Smooth muscle cell (in vitro differentiated cells): ENCODE data around the gene P2RX6. TPM values are rescaled to one million over a fixed set of nuclear protein-coding genes. Genes with fewer than 3 reads are reported as not detected.
"Not testable (repeated sequence)": the region's sequence is repeated elsewhere in the genome, so short reads cannot be mapped to it uniquely, and the experiment has no call there.

Experiments
- DNase-seq: peaks from one replicate; lab custom pipeline; 2025; ENCODE audit not compliant: unreplicated experiment; lab: John Stamatoyannopoulos, UW
- H2AFZ ChIP-seq: fragments of 200-600 bp; sonication (generic); 2 replicates; pipeline ENCODE4 v1.6.0; 2016; ENCODE audit warnings: antibody characterized with exemption, low read depth, mild to moderate bottlenecking
- H3F3A ChIP-seq: fragments of 200-600 bp; sonication (generic); 2 replicates; pipeline ENCODE4 v1.6.0; 2017; ENCODE audit warnings: antibody characterized with exemption, low read depth
- H3K27ac ChIP-seq: fragments of 200-600 bp; sonication (generic); 2 replicates; pipeline ENCODE4 v1.5.1; 2016; ENCODE audit warnings: low read depth, mild to moderate bottlenecking
- H3K27me3 ChIP-seq: fragments of 200-600 bp; sonication (generic); 2 replicates; pipeline ENCODE4 v1.6.1; 2016; ENCODE audit warnings: low read depth, mild to moderate bottlenecking
- H3K36me3 ChIP-seq: fragments of 200-600 bp; sonication (generic); 2 replicates; pipeline ENCODE4 v1.5.1; 2016; ENCODE audit warnings: low read depth
- H3K4me1 ChIP-seq: fragments of 200-600 bp; sonication (generic); 2 replicates; pipeline ENCODE4 v1.5.1; 2016; ENCODE audit warnings: low read depth
- H3K4me2 ChIP-seq: fragments of 200-600 bp; sonication (generic); 2 replicates; pipeline ENCODE4 v1.6.0; 2016; ENCODE audit warnings: mild to moderate bottlenecking
- H3K4me3 ChIP-seq: fragments of 200-600 bp; sonication (generic); 2 replicates; pipeline ENCODE4 v1.5.1; 2016; ENCODE audit warnings: mild to moderate bottlenecking
- H3K79me2 ChIP-seq: fragments of 200-600 bp; sonication (generic); 2 replicates; pipeline ENCODE4 v1.6.0; 2016; ENCODE audit warnings: low read depth, mild to moderate bottlenecking
- H3K9ac ChIP-seq: fragments of 200-600 bp; sonication (generic); 2 replicates; pipeline ENCODE4 v1.6.0; 2016; ENCODE audit warnings: low read depth
- H3K9me3 ChIP-seq: fragments of 200-600 bp; sonication (generic); replicated peaks from 2 replicates; pipeline ENCODE4 v1.5.1; 2016; ENCODE audit warnings: low read depth
- H4K20me1 ChIP-seq: fragments of 200-600 bp; sonication (generic); 2 replicates; pipeline ENCODE4 v1.6.0; 2016; ENCODE audit warnings: low read depth
- WGBS: methylation state at CpG from one replicate; pipeline ENCODE4 v1.1.7; 2016; ENCODE audit warnings: low lambda C conversion rate; 5-methylcytosine and 5-hydroxymethylcytosine counted together
- polyA plus RNA-seq: library from polyadenylated mRNA; unstranded; fragments of >200 nt; fragmentation: Nextera tagmentation; extraction: Ambion mirVana; gene quantifications from 2 replicates; pipeline ENCODE4 v1.2.1, GENCODE V29; 2016
- total RNA-seq: library from RNA; depleted of rRNA; stranded (reverse); fragments of >200 nt; gene quantifications from 2 replicates; pipeline ENCODE4 v1.2.3, GENCODE V29; 2014
- TF ChIP-seq, protein P1 (sequence below): fragments of 200-600 bp; sonication (generic); IDR thresholded peaks from 2 replicates; pipeline ENCODE4 v1.5.1; 2017; ENCODE audit warnings: borderline replicate concordance, mild to moderate bottlenecking, antibody characterized with exemption; ENCODE audit not compliant: insufficient read depth, poor library complexity, severe bottlenecking

P2RX6 gene
- total and polyA plus RNA-seq, 2 experiments from 2014 or later = 0.13 to 1.2 TPM

DNA sequence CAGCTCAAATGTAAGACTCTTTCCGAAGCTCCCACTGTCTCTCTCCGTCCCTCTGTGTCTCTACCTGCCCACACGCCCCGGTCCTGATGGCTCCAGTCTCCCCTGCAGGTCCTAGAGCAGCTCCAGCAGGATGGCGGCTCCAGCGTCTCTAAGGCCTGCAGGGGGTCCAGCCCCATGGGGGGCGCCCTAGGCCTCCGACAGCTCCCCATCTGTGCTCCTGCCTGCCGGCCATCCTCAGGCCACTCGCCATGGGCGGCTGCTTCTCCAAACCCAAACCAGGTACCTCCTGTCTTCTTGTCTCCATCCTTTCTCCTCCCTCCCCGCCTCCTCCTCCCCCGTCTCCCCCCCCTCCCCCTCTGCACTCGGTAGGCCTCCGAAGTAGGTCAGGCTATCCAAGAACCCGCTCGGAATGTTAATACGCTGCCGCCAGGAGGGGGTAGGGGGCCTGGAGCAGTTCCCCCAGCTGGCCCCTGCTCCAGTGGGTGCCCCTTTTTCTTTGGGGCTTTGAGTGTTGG is 47.2 kb upstream of the P2RX6 start:
- H3K27ac ChIP-seq = no peak overlapping the region
- WGBS = 21% methylated on average over 17 of the region's 19 CpGs
- peaks cover 28% of the 10 kb centered on the region for H3K27me3 ChIP-seq
- no peak for DNase-seq
- no peaks in the 10 kb centered on the region for H3K79me2 ChIP-seq
- TF ChIP-seq, protein P1, sequence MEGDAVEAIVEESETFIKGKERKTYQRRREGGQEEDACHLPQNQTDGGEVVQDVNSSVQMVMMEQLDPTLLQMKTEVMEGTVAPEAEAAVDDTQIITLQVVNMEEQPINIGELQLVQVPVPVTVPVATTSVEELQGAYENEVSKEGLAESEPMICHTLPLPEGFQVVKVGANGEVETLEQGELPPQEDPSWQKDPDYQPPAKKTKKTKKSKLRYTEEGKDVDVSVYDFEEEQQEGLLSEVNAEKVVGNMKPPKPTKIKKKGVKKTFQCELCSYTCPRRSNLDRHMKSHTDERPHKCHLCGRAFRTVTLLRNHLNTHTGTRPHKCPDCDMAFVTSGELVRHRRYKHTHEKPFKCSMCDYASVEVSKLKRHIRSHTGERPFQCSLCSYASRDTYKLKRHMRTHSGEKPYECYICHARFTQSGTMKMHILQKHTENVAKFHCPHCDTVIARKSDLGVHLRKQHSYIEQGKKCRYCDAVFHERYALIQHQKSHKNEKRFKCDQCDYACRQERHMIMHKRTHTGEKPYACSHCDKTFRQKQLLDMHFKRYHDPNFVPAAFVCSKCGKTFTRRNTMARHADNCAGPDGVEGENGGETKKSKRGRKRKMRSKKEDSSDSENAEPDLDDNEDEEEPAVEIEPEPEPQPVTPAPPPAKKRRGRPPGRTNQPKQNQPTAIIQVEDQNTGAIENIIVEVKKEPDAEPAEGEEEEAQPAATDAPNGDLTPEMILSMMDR = no peak
- H3K9ac ChIP-seq = no peak overlapping the region
- H3F3A ChIP-seq = no peaks in the 10 kb centered on the region
- H3K4me3 ChIP-seq = no peak overlapping the region
- no peaks in the 10 kb centered on the region for H4K20me1 ChIP-seq
- peaks cover 22% of the 10 kb centered on the region for H3K4me1 ChIP-seq
- no peaks in the 10 kb centered on the region for H3K9me3 ChIP-seq
- no peak overlapping the region for H3K4me2 ChIP-seq
- no peaks in the 10 kb centered on the region for H3K36me3 ChIP-seq
- no peak overlapping the region for H2AFZ ChIP-seq

DNA sequence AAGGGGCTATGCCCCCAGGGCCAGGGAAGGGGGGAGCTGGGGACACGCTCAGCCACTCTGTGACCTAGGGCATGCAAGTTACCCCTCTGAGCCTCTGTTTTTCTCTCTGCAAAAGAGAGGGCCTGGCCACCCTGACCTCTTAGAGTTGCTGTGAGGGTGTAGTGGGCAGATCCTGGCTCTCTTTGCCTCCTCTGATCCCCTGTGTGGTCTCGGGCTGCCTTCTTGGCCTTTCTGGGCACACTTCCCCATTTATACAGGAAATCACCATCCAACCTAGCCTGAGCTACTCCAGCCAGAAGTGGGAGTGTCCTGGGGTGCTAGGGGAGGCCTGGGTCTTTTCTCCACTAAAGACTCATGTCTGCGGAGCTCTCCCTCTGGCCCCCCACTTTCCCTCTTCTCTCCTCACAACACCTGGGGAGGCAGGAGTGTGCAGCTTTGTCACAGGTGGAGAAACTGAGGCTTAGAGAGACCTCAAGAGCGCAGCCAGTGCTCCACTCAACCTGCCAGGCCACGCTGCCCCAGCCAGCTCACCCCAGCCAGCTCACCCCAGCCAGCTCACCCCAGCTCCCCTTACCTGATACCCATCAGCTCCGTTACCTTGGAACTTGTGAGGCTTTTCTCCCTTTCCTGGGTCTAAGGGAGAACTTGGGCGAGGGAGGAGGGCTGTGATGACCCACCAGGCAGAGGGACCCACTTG is 46.5 kb upstream of the P2RX6 start:
- H3K27me3 ChIP-seq = peaks cover 27% of the 10 kb centered on the region
- no peaks in the 10 kb centered on the region for H3F3A ChIP-seq
- no peaks in the 10 kb centered on the region for H3K9me3 ChIP-seq
- H3K79me2 ChIP-seq = no peaks in the 10 kb centered on the region
- no peak overlapping the region for H2AFZ ChIP-seq
- no peaks in the 10 kb centered on the region for H4K20me1 ChIP-seq
- 94% methylated on average over 7 of the region's 7 CpGs for WGBS
- H3K4me1 ChIP-seq = peaks cover 22% of the 10 kb centered on the region
- no peaks in the 10 kb centered on the region for H3K36me3 ChIP-seq
- H3K4me3 ChIP-seq = no peak overlapping the region
- no peak overlapping the region for H3K4me2 ChIP-seq
- no peak overlapping the region for H3K27ac ChIP-seq
- DNase-seq = no peak
- no peak overlapping the region for H3K9ac ChIP-seq
- TF ChIP-seq, protein P1 = no peak

DNA sequence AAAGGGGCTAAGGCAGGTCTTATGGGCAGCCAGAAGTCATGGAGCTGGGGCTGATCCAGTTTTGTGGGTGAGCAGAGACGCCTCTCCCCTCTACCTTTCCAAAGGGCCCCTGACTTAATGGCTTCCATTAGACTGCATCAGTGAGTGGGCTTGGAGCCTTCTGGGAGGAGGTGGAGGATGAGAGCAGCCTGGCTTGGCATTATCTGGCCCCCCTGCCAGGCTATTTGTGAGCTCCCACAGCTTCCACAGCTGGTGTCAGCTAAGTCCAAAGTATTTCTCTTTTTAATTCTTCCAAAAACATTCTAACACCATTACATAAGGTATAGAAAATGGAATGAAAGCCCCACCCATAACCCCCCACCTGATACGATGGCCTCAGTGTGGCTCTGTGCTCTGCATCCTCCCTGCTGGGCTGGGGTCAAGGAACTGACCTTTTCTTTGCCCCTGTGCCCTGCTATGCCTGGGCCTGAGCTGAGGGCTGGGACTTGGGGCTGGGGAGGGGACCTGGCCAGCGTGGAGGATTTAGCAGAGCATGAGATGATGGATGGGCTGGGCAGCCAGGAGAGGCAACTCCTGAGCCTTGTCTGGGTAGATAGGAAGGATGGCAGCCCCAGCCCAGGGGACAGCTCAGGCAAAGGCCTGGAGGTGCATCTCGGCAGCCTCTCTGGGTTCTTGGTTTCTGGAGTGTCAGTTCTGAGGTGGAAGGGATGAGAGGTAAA is 43.9 kb upstream of the P2RX6 start:
- Histone ChIP-seq H3K27me3 (peaks cover 3% of the 10 kb centered on the region), H3F3A (no peaks in the 10 kb centered on the region), H3K79me2 (no peaks in the 10 kb centered on the region), H3K27ac (no peak overlapping the region), H3K4me2 (no peak overlapping the region), H3K4me1 (peaks cover 14% of the 10 kb centered on the region), H3K9me3 (no peaks in the 10 kb centered on the region), H3K36me3 (no peaks in the 10 kb centered on the region), H3K9ac (no peak overlapping the region), H2AFZ (no peak overlapping the region), H4K20me1 (no peaks in the 10 kb centered on the region), H3K4me3 (no peak overlapping the region)
- WGBS = 78% methylated on average over 4 of the region's 4 CpGs
- TF ChIP-seq, protein P1 = no peak
- no peak for DNase-seq

DNA sequence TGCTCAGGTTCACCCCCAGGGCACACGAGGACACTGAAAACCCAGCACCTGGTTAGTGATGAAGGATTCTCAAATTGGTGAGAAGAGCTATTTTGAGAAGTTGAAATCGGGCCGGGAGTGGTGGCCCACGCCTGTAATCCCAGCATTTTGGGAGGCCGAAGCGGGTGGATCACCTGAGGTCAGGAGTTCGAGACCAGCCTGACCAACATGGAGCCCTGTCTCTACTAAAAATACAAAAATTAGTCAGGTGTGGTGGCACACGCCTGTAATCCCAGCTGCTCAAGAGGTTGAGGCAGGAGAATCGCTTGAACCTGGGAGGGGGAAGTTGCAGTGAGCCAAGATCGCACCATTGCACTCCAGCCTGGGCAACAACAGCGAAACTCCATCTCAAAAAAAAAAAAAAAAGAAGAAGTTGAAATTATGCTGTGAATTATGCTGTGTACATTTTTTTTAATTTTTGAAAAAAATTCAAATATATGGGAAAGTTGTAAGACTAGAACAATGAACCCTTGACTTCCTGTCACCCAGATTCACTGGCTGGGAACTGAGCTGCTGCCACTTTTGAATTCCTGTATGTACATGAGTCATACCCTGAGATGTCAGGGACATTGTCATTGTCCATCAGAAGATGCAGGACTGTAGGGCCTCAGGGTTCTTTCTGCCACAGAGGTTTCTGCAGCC is 42.8 kb upstream of the P2RX6 start:
- H3K27me3 ChIP-seq, H3K9ac ChIP-seq, H3K27ac ChIP-seq, H2AFZ ChIP-seq, H3K4me3 ChIP-seq, H3K9me3 ChIP-seq, H4K20me1 ChIP-seq, H3F3A ChIP-seq, H3K36me3 ChIP-seq, H3K4me2 ChIP-seq, H3K79me2 ChIP-seq, DNase-seq: not testable (repeated sequence)
- WGBS = 91% methylated on average over 9 of the region's 11 CpGs
- peaks cover 14% of the 10 kb centered on the region for H3K4me1 ChIP-seq
